Raji (cell line): ENCODE measurements around the gene PIK3AP1.

Experiments used
- POLR2A ChIP-seq: IDR thresholded peaks from 2 replicates; pipeline ENCODE4 v1.6.1; 2011; ENCODE audit warnings: low read depth, low read length, control low read depth; ENCODE audit not compliant: insufficient read depth

Gene PIK3AP1

DNA sequence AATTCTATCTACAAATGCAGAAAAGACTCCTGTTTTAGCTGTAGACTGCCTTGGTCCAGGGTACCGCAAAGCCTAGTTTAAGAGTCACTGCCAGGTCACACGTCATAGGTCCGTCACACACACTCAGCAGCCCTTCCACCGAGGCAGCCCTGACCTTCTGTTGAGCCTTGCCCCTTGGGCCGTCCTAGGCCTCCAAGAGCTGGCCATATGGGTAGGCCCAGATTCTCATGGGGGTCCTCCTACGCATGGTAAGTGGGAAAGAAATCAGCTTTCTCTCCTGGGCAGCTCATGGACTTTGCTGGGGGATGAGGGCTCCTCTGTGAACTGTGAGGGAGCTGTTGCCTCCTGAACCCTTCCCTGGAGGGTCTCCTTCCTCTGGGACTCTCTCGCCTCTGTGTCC lies 19.8 kb upstream of the PIK3AP1 start:
- no peak for TF ChIP-seq POLR2A

DNA sequence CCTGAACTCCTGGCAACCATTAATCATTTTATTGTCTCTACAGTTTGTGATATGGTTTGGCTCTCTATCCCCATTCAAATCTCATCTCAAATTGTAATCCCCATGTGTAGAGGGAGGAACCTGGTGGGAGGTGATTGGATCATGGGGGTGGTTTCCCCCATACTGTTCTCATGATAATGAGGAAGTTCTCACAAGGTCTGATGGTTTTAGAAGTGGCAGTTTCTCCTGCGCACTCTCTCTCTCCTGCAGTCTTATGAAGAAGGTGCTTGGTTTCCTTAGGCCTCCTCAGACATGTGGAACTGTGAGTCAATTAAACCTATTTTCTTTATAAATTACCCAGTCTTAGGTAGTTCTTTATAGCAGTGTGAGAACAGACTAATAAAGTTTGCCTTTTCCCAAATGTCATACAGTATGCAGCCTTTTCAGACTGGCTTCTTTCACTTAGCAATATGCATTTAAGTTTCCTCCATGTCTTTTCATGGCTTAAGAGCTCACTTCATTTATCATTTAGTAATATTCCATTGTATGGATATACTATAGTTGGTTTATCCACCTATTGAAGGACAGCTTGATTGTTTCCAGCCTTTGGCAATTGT lies 17.1 kb upstream of the PIK3AP1 start:
- TF ChIP-seq POLR2A: peak; percentile 50; the same call in 1 of the 2 replicates

GRCh38 chr10:96724621-96725020 lies 4.3 kb upstream of the PIK3AP1 start:
- no peak for TF ChIP-seq POLR2A

GRCh38 chr10:96721207-96721572 lies 876 bp upstream of the PIK3AP1 start:
- TF ChIP-seq POLR2A: no peak

- TF ChIP-seq POLR2A: no peak; the same call in 1 of the 2 replicates
Measured at GRCh38 chr10:96719850-96720421, 378 bp downstream of the PIK3AP1 start.

DNA sequence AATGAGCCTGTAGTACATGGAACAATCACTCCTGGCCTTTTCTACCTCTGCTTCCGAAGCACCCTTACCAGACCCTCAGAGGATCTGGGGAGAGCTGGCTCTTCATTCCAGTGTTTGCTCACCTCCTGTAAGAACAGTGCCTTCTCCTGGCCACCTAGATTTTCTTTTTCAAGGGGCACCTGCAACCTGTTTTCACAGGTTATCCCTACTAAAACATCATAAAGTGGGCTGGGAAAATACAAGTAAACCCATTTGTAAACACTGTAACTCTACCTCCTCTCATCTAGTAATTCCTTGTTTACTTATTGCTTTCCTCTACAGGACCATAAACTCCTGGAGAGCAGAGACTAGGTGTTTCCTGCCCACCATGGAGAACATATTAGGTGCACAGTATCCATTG lies 1.1 kb downstream of the PIK3AP1 start:
- no peak for TF ChIP-seq POLR2A

- no peak for TF ChIP-seq POLR2A
Measured at GRCh38 chr10:96718304-96718990, 1.9 kb downstream of the PIK3AP1 start.

- no peak for TF ChIP-seq POLR2A
Measured at GRCh38 chr10:96716390-96716789, 3.9 kb downstream of the PIK3AP1 start.

- TF ChIP-seq POLR2A: no peak
Measured at GRCh38 chr10:96714746-96715255, 5.5 kb downstream of the PIK3AP1 start.

DNA sequence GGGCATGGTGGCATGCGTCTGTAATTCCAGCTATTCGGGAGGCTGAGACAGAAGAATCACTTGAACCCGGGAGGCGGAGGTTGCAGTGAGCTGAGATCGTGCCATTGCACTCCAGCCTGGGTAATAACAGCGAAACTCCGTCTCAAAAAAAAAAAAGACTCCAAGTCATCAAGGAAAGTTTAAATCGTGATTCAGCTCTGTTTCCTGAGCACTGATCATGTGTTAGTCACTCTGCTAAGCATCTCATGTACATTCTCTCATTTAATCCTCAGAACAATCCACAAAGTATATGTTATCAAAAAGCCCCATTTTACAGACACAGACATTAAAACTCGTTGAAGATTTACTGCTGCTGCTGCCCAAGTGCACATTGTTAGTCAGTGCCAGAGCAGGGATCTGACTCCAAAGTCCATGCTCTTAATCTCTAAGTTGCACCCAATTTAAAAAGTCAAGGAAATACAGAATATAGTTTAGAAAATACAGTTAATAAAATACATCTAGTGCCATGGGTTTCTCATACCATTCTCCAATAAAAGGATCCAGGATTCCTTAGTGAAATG lies 6.2 kb downstream of the PIK3AP1 start:
- TF ChIP-seq POLR2A: no peak

GRCh38 chr10:96712662-96713271 lies 7.5 kb downstream of the PIK3AP1 start:
- TF ChIP-seq POLR2A: no peak

DNA sequence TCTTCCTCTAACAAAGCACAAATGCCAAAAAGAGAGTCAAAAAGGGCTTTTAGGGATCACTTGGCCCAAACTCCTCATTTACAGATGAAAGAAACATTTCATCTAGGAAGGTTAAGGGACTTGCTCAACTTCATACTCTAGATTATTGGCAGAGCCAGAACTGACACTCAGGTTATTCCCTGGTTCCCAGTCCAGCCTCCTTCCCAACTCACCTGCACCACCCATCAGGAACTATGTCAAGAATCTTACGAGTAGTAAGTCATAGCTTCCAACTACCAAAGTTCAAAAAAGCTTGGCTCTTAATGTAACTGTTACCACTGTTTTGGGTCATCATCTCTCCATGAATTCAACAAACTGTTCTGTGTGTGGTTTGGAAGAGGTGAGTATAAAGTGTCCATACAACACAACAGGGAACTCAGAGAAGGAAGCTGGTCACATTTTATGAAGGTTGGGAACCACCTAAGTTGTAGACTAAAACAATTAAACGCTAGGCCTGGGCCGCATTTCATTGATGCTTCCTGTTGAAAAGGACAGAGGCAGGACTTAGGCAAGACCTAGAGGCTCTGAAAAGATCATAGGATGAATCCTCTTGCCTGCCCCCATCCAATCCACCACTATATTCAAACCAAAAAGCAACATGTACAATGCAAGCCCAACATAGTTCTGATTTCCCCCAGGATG lies 9.1 kb downstream of the PIK3AP1 start:
- no peak for TF ChIP-seq POLR2A

GRCh38 chr10:96709525-96709924 lies 10.8 kb downstream of the PIK3AP1 start:
- no peak for TF ChIP-seq POLR2A

- no peak for TF ChIP-seq POLR2A
Measured at GRCh38 chr10:96708996-96709395, 11.3 kb downstream of the PIK3AP1 start.

DNA sequence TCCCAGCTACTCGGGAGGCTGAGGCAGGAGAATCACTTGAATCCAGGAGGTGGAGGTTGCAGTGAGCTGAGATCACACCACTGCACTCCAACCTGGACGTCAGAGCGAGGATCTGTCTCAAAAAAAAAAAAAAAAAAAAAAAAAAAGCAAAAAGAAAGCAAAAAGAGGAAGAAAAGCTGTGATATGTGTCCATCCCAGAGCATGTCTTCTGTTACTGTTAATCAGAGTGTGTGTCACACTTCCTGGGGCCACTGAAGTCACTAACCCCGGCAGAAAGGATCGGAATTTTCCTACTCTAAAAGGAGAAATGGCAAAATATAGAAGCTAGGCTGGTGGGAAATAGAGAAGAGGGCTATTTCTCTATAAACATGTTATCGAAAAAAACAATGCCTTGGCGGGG lies 11.9 kb downstream of the PIK3AP1 start:
- TF ChIP-seq POLR2A: no peak
